Gastroesophageal sphincter (tissue), 3 donors: ENCODE measurements around the gene CFAP119.
A peak's percentile ranks its signal among the peaks of the same experiment; 100 is the strongest.

Source experiments
- CTCF ChIP-seq, 4 experiments: fragments of 200-600 bp in 2 of 4; fragments of 450-650 bp in 2 of 4; sonication (generic) in 1 of 4; IDR thresholded peaks; one replicate each; pipeline ENCODE4 v1.5.1; 2017 to 2019; ENCODE audit warnings: antibody characterized with exemption in 4 of 4, mild to moderate bottlenecking in 2 of 4, moderate library complexity in 2 of 4
- POLR2AphosphoS5 ChIP-seq: sonication (generic); formaldehyde crosslinking; IDR thresholded peaks from one replicate; pipeline ENCODE4 v1.6.1; 2017; ENCODE audit warnings: antibody characterized with exemption

GRCh38 chr16:30747799-30748633, 13.8 kb downstream of the CFAP119 start, which contains the start of gene PHKG2:
- TF ChIP-seq CTCF (IDR thresholded peaks at IDR 0.05) (peak in 2 of 4 experiments; percentile 7 to 16), POLR2AphosphoS5 (peak; percentile 67)
